ENCODE measurements around the gene SGCA. TPM values are rescaled to one million over a fixed set of nuclear protein-coding genes. Genes with fewer than 3 reads are reported as not detected.

SGCA gene
- total RNA-seq, 1 experiment from 2014 or later: 0.24 TPM

- Histone ChIP-seq H3K79me2 (ENCODE audit: insufficient read depth, low read length) (no peaks in the 10 kb centered on the region), H3K4ac (ENCODE audit: low read depth, low read length) (no peak overlapping the region), H3K79me1 (ENCODE audit: insufficient read depth, low read depth, low read length, poor library complexity, severe bottlenecking) (no peaks in the 10 kb centered on the region), H3K14ac (ENCODE audit: insufficient read depth, low read length) (no peak overlapping the region), H3K9ac (ENCODE audit: extremely low read depth, insufficient read length, low read length) (no peak overlapping the region), H3K9me3 (ENCODE audit: control insufficient read depth, low read depth, low read length) (no peaks in the 10 kb centered on the region), H3K4me1 (ENCODE audit: insufficient read depth, low read length) (no peaks in the 10 kb centered on the region), H3K18ac (ENCODE audit: insufficient read length, low read depth, low read length) (no peak overlapping the region), H2BK120ac (ENCODE audit: low read depth, low read length, poor library complexity, severe bottlenecking) (no peak overlapping the region), H3K4me2 (ENCODE audit: insufficient read depth, insufficient read length, low read length) (no peak overlapping the region), H3K27me3 (ENCODE audit: insufficient read depth, low read length) (no peaks in the 10 kb centered on the region), H4K8ac (replicated peaks; ENCODE audit: insufficient read length, low read depth, low read length) (no peak overlapping the region), H3K23me2 (ENCODE audit: insufficient read length, low read depth, low read length, poor library complexity, severe bottlenecking) (no peaks in the 10 kb centered on the region), H2BK5ac (ENCODE audit: insufficient read length, low read length) (no peak overlapping the region), H4K5ac (ENCODE audit: insufficient read length, low read depth, low read length) (no peak overlapping the region), H2AK5ac (ENCODE audit: insufficient read length, low read length) (no peak overlapping the region), H3K56ac (ENCODE audit: insufficient read length, low read depth, low read length) (no peak overlapping the region), H2AFZ (ENCODE audit: low read length) (no peak overlapping the region), H2BK15ac (ENCODE audit: low read depth, low read length) (no peak overlapping the region), H2BK12ac (ENCODE audit: insufficient read length, low read depth, low read length) (no peak overlapping the region), H2BK20ac (ENCODE audit: low read depth, low read length, poor library complexity, severe bottlenecking) (no peak overlapping the region), H3K23ac (ENCODE audit: insufficient read length, low read depth, low read length) (no peak overlapping the region), H4K91ac (ENCODE audit: insufficient read length, low read depth, low read length) (no peak overlapping the region), H4K20me1 (ENCODE audit: control insufficient read depth, insufficient read depth, insufficient read length) (no peaks in the 10 kb centered on the region), H3T11ph (ENCODE audit: low read length) (no peak overlapping the region), H3K27ac (ENCODE audit: insufficient read length, low read depth, low read length) (no peak overlapping the region)
- no CpG with 5 or more reads among the region's 8 CpGs for WGBS (ENCODE audit: extremely low coverage, insufficient read length, low lambda C conversion rate)
- TF ChIP-seq CTCF (conservative IDR thresholded peaks at IDR 0.05): no peak
- no peak overlapping the region for H3K4me3 Mint-ChIP-seq
- no peak overlapping the region for H3K27ac Mint-ChIP-seq
- H3K36me3 Mint-ChIP-seq (ENCODE audit: insufficient read depth in 1 of 3, low read depth in 3 of 3): peaks cover 5 to 82% (median 73%) of the 10 kb centered on the region in 3 experiments; a peak in 6 of 7 replicates
- no peaks in the 10 kb centered on the region for H3K4me1 Mint-ChIP-seq
- no peak for DNase-seq
- no peaks in the 10 kb centered on the region for H3K27me3 Mint-ChIP-seq (ENCODE audit: low read depth)
- no peaks in the 10 kb centered on the region for H3K9me3 Mint-ChIP-seq
These were observed 25.0 kb downstream of the SGCA start for GRCh38 chr17:50190603-50191358.

All from H9 (cell line).